Stimulated activated CD4-positive, alpha-beta T cell treated with anti-CD3 and anti-CD28 coated beads, Interleukin-1b, Interleukin-23, amount 100 ng/mL, for 24 hours (primary cell): Measurements from ENCODE around the gene GFAP.
A peak's percentile ranks its signal among the peaks of the same experiment; 100 is the strongest.

Experiments used
- DNase-seq, 4 experiments: peaks; one replicate each; pipeline ENCODE4 v3.0.0-alpha.2; 2020; ENCODE audit warnings: low read depth in 4 of 4, low spot score in 1 of 4

Gene GFAP

GRCh38 chr17:44903012-44903685, 12.2 kb downstream of the GFAP start:
- no peak for DNase-seq

- no peak for DNase-seq
These were observed 13.1 kb downstream of the GFAP start for GRCh38 chr17:44902135-44902760.

GRCh38 chr17:44901411-44901921, 13.8 kb downstream of the GFAP start:
- no peak for DNase-seq

DNA sequence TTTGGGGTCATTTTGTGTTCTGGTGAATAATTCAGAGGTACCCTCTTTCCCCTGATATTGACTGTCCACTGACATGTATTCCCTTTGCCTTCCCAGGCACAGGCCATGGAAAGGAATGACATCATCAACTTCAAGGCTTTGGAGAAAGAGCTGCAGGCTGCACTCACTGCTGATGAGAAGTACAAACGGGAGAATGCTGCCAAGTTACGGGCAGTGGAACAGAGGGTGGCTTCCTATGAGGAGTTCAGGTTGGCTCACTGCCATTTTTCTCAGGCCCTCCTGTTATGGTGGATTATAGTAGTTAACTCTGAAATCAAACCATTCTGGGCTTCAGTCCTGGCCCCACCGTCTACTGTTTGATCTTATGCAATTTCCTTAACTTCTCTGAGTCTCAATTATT, 14.4 kb downstream of the GFAP start:
- no peak for DNase-seq

DNA sequence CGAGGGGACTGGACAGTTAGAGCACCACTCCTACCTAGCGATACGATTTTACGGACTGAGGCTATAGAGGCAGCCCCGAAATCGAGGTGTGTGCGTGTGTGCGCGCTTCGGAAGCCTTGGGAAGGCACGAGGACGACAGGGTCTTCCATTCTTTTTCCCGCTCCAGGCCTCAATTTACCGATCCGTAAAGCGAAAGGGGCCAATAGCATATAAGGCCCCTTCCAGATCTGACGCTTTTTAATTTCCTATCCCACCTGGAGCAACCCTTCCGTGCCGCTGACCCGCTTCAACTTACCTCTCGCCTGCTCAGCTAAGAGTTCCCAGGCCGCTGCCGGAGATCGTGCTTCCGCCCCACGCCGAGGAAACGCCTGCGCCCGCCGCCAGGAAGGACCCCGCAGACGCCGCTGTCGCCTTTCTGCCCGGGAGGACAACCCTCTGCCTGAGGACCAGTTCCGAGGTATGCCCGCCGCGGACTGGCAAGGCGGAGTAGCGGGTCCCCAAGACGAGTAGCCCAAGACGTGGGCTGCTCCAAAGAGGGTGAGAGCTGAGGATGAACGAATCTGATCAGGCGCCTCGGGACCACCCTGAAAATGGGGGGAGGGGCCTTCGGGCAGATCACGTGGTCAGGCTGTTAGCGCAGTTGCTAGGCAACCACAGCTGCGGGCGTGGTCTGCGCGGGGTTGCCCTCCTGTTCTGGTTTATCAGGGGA, 16.1 kb downstream of the GFAP start, which contains the start of gene EFTUD2:
TSS of gene EFTUD2 (minus strand) at position 372 of the 709 bp plus-strand sequence. CDS start 4,924 bp downstream, outside the sequence.
- DNase-seq, result peak; percentile 81 to 89 (median 88)

GRCh38 chr17:44898768-44899073, 16.6 kb downstream of the GFAP start:
- no peak for DNase-seq

DNA sequence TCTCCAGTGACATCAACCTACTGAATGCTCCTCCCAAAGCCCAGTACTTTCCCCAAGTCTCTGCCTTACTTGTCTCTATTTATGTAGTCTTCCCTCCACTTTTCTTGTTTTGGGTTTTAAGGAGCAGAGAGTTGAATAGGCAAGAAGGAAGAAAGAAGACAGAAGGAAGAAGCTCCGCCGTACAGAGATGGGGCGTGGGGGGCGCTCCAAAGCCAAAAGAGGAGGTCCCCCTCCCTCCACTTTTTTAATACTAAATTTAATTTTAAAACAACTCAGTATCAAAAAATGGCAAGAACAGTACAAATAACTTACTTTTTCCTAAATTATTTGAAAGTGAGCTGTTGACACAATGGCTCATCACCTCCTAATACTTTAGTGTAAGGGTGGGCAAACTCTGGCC, 20.7 kb downstream of the GFAP start:
- no peak for DNase-seq

DNA sequence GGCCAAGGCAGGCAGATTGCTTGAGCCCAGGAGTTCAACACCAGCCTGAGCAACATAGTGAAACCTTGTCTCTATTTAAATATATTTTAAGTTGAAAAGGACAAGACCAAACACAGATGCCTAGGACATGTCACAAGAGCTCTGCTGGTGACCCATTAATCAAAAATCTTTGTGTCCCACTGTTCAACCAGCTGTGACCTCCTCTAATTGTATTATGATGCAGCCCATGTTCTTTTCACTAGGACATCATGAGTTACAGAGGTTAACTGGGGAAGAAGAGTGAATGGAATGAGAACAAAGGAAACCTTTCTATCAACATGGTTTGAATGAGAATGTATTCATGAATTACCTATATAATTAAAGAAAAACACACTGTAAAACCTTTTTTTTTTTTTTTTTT, 23.1 kb downstream of the GFAP start:
- DNase-seq, result no peak

DNA sequence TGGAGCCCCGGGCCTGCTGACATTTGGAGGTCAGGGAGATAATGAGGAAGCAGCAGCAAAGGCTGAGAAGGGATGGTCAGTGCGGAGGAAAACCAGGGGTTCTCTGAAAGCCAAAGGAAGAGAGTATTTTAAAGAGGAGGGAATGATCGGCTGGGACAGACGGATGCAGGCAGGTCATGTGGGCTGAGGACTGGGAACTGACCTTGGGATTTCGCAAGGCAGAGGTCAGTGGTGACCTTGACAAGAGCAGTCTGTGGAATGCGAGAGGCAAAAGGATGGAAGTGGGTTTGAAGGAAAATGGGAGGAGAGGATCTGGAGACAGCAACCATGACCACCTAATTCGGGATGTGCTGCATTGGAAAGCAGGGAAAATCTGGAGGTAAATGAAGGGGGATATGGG, 26.3 kb downstream of the GFAP start:
- no peak for DNase-seq

GRCh38 chr17:44887971-44888954, 27.0 kb downstream of the GFAP start:
- no peak for DNase-seq

DNA sequence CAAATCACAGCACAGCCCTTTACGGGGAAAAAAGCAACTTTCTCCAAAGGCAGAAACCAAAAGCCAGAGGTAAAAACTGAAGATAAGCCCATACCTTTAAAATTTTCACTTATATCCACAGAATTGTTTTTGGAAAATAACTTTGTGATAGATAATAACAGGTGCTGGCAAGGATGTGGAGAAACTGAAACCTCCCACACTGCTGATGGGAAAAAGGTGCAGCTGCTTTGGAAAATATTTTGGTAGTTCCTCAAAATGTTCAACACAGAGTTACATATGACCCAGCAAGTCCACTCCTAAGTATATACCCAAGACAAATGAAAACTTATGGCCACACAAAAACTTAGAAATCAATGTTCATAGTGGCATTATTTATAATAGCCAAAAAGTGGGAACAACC, 28.3 kb downstream of the GFAP start:
- no peak for DNase-seq

GRCh38 chr17:44884941-44885340, 30.4 kb downstream of the GFAP start:
- no peak for DNase-seq

DNA sequence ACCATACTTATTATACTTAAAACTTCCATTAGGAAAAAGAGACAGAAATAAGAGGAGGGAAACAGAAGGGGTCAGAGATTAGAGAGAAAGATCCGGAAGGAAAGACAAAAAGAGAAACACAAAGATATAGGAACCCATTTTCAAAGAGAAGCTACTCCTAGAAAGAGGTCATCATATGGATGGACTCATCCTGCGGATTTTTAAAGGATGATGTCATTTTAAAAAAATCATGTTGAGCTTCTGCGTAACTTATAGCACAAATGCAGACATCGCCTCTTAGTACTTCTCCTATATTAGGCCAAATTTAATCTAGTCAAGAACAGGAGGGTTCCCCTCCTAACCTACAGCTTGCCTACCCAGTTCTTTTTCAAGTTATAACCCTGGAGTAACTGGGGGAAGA, 34.2 kb downstream of the GFAP start:
- DNase-seq, result no peak

DNA sequence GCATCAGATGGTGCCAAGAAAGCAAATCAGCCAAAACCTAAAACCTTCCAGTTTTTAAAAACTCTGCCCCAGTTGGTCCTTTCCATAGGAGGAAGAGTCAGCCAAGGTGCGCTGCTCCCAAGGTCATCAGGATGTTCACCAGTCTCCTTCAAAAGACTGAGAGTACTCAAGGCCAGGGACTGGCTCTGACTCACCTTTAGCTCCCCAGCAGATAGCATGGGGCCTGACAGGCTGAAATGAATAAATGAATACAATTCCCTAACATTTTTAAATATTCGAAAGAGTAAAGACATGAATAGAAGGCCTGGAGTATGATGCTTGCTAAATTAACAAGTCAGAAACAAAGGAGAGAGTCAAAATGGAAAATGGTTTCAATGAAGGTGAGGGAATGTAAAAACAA, 35.2 kb downstream of the GFAP start:
- no peak for DNase-seq

GRCh38 chr17:44879376-44879775, 35.9 kb downstream of the GFAP start:
- DNase-seq, result no peak

- peak in 1 of 4 experiments; percentile 6 for DNase-seq
These were observed 36.6 kb downstream of the GFAP start for GRCh38 chr17:44878627-44879221.

- no peak for DNase-seq
These were observed 38.2 kb downstream of the GFAP start for GRCh38 chr17:44877121-44877520.

DNA sequence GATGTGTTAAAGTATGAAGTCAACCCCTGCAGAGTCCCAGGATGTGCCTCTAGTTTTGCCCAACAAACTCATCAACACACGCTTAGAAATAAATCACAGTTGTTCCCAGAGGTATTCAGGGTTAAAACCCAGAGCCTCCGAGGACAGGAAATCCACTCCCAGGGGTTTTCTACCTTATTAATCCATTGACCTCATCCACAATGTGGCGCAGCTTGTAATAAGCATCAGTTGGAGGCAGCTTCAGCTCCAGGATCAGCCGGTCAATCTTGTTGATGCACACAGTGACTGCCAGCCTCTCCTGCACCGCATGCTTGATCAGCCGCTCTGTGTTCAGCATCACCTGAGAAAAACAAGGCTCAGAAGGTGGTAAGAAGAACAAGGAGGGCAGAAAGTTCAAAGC, 39.5 kb downstream of the GFAP start:
- no peak for DNase-seq

DNA sequence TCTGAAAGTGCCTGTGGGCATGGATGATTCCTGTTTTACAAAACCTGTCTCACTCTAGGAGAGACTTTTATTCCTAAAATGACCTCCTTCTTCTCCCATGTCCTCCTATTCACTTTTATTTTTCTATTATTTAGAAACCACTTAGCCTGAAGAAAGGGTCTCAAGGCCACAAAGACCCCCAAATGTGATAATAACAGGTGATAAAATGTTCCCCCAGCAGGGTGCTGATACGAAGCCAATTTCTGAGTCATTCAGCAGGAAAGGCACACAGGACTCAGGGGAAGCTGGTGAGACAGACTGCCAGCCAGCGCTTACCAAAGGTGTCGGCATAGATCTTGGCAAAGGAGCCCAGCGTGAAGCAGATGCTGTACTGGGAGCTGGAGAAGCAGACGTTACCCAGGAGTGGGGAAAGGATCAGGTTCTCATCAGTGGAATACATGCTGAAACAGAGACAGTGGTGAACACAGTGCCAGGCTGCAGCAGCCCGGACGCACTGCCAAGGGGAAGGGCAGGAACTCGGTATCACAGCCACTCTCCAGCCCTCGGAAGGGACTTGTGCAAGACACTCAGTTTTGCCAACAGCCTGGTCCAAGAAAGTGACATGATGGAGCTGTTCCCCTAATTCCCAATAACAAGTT, 43.0 kb downstream of the GFAP start:
- DNase-seq, result no peak

GRCh38 chr17:44871556-44871955, 43.7 kb downstream of the GFAP start:
- no peak for DNase-seq
